ENCODE results near the gene BAD. TPM values are rescaled to one million over a fixed set of nuclear protein-coding genes. Genes with fewer than 3 reads are reported as not detected.

BAD gene
- total RNA-seq, 1 donor from 2014 or later, result 56.3 TPM

GRCh38 chr11:64268893-64269539 is 15.4 kb downstream of the BAD start:
- Histone ChIP-seq H3K27me3 (ENCODE audit: low read depth) (no peaks in the 10 kb centered on the region), H3K4me3 (peak overlapping the region; percentile 85), H3K9me3 (replicated peaks) (no peaks in the 10 kb centered on the region), H3K4me1 (peaks cover 64% of the 10 kb centered on the region), H3K27ac (replicated peaks) (peak overlapping the region; percentile 98), H3K36me3 (peaks cover 24% of the 10 kb centered on the region)
- no peak for TF ChIP-seq CTCF (IDR thresholded peaks at IDR 0.05; ENCODE audit: borderline replicate concordance)
- intact Hi-C loops (cut with micrococcal nuclease), result no loop called here
- DNase-seq, result peak; percentile 71

- H3K4me1 ChIP-seq, result peaks cover 57% of the 10 kb centered on the region
- TF ChIP-seq CTCF (IDR thresholded peaks at IDR 0.05; ENCODE audit: borderline replicate concordance), result peak; percentile 16
- H3K27ac ChIP-seq (replicated peaks), result peak overlapping the region; percentile 98
- H3K9me3 ChIP-seq (replicated peaks), result no peaks in the 10 kb centered on the region
- no peaks in the 10 kb centered on the region for H3K27me3 ChIP-seq (ENCODE audit: low read depth)
- intact Hi-C loops (cut with micrococcal nuclease), result no loop called here
- peaks cover 32% of the 10 kb centered on the region for H3K36me3 ChIP-seq
- H3K4me3 ChIP-seq, result peak overlapping the region; percentile 85
- peak; percentile 60 for DNase-seq
Observed at GRCh38 chr11:64268025-64268892, 16.2 kb downstream of the BAD start.

GRCh38 chr11:64267207-64267945 is 17.1 kb downstream of the BAD start:
- peak overlapping the region; percentile 98 for H3K27ac ChIP-seq (replicated peaks)
- H3K4me1 ChIP-seq, result peaks cover 49% of the 10 kb centered on the region
- no peak for TF ChIP-seq CTCF (IDR thresholded peaks at IDR 0.05; ENCODE audit: borderline replicate concordance)
- H3K9me3 ChIP-seq (replicated peaks), result no peaks in the 10 kb centered on the region
- H3K36me3 ChIP-seq, result peaks cover 41% of the 10 kb centered on the region
- H3K4me3 ChIP-seq, result peak overlapping the region; percentile 85
- intact Hi-C loops (cut with micrococcal nuclease), result no loop called here
- no peak for DNase-seq
- no peaks in the 10 kb centered on the region for H3K27me3 ChIP-seq (ENCODE audit: low read depth)

GRCh38 chr11:64266339-64266738 is 18.1 kb downstream of the BAD start:
- intact Hi-C loops (cut with micrococcal nuclease), result no loop called here

More at GRCh38 chr11:64266339-64266738, 18.1 kb downstream of the BAD start:
- Histone ChIP-seq H3K27me3 (ENCODE audit: low read depth) (no peaks in the 10 kb centered on the region), H3K27ac (replicated peaks) (peak overlapping the region; percentile 98), H3K4me3 (no peak overlapping the region), H3K9me3 (replicated peaks) (no peaks in the 10 kb centered on the region), H3K4me1 (peaks cover 38% of the 10 kb centered on the region), H3K36me3 (peaks cover 51% of the 10 kb centered on the region)
- no peak for TF ChIP-seq CTCF (IDR thresholded peaks at IDR 0.05; ENCODE audit: borderline replicate concordance)
- no peak for DNase-seq

All from left ventricle myocardium inferior (tissue), 1 donor.